ENCODE measurements around the gene SMG6.

DNA sequence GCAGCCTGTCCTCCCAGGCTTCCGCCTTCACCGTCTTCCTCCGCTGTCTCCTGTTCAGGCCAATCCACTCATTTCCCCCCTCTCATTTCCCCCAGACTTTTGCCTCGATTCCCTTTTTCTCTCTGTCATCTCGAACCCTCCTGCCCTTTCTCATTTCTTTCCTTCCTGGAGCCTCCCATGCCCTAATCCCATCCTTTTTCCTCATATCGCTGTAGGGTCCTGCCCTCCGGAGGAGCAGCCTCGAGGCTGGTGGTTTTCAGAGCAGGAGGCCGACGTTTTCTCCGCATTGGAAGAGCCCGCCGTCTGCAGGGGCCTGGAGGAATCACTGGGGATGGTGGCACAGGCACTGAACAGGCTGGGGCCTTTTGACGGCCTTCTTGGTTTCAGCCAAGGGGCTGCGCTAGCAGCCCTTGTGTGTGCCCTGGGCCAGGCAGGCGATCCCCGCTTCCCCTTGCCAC is 261.2 kb downstream of the SMG6 start:
- TF ChIP-seq, protein P1, sequence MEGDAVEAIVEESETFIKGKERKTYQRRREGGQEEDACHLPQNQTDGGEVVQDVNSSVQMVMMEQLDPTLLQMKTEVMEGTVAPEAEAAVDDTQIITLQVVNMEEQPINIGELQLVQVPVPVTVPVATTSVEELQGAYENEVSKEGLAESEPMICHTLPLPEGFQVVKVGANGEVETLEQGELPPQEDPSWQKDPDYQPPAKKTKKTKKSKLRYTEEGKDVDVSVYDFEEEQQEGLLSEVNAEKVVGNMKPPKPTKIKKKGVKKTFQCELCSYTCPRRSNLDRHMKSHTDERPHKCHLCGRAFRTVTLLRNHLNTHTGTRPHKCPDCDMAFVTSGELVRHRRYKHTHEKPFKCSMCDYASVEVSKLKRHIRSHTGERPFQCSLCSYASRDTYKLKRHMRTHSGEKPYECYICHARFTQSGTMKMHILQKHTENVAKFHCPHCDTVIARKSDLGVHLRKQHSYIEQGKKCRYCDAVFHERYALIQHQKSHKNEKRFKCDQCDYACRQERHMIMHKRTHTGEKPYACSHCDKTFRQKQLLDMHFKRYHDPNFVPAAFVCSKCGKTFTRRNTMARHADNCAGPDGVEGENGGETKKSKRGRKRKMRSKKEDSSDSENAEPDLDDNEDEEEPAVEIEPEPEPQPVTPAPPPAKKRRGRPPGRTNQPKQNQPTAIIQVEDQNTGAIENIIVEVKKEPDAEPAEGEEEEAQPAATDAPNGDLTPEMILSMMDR (conservative IDR thresholded peaks at IDR 0.05; ENCODE audit: low read depth, low read length): 0 out of 2 replicates have a peak, but pooled peaks have one; percentile 15
- no peak for TF ChIP-seq RFX5 (IDR thresholded peaks at IDR 0.05; ENCODE audit: low read depth, low read length)
- TF ChIP-seq POLR2A (IDR thresholded peaks at IDR 0.05; ENCODE audit: low read depth, low read length): no peak; the same call in 1 of the 2 replicates
- TF ChIP-seq, protein P2, sequence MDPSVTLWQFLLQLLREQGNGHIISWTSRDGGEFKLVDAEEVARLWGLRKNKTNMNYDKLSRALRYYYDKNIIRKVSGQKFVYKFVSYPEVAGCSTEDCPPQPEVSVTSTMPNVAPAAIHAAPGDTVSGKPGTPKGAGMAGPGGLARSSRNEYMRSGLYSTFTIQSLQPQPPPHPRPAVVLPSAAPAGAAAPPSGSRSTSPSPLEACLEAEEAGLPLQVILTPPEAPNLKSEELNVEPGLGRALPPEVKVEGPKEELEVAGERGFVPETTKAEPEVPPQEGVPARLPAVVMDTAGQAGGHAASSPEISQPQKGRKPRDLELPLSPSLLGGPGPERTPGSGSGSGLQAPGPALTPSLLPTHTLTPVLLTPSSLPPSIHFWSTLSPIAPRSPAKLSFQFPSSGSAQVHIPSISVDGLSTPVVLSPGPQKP (IDR thresholded peaks at IDR 0.05; ENCODE audit: borderline replicate concordance, low read depth, low read length): no peak
- no peak for TF ChIP-seq CEBPB (IDR thresholded peaks at IDR 0.05; ENCODE audit: low read depth, low read length)
- no peak for TF ChIP-seq MAFK (IDR thresholded peaks at IDR 0.05; ENCODE audit: low read depth, low read length)
- TF ChIP-seq RAD21 (IDR thresholded peaks at IDR 0.05; ENCODE audit: low read length): no peak
- no peak; the same call in 1 of the 2 replicates for TF ChIP-seq SMC3 (IDR thresholded peaks at IDR 0.05; ENCODE audit: low read depth, low read length)
- no peak for TF ChIP-seq BHLHE40 (IDR thresholded peaks at IDR 0.05; ENCODE audit: low read depth, low read length)
- TF ChIP-seq, protein P3, sequence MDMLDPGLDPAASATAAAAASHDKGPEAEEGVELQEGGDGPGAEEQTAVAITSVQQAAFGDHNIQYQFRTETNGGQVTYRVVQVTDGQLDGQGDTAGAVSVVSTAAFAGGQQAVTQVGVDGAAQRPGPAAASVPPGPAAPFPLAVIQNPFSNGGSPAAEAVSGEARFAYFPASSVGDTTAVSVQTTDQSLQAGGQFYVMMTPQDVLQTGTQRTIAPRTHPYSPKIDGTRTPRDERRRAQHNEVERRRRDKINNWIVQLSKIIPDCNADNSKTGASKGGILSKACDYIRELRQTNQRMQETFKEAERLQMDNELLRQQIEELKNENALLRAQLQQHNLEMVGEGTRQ (IDR thresholded peaks at IDR 0.05; ENCODE audit: low read depth, low read length): no peak
- TF ChIP-seq MXI1 (IDR thresholded peaks at IDR 0.05; ENCODE audit: borderline replicate concordance, low read depth, low read length): no peak
- TF ChIP-seq FOS (IDR thresholded peaks at IDR 0.05; ENCODE audit: low read depth, low read length): no peak
